Activated CD4-positive, alpha-beta T cell treated with anti-CD3 and anti-CD28 coated beads for 48 hours (primary cell): ENCODE data around the gene SCAMP5.

ENCODE experiments used
- DNase-seq: peaks from one replicate; pipeline ENCODE4 v3.0.0-alpha.2; 2020

Gene SCAMP5

GRCh38 chr15:75049392-75049791 lies 54.0 kb downstream of the SCAMP5 start:
- no peak for DNase-seq

- DNase-seq: no peak
Observed at GRCh38 chr15:75050283-75050682, 54.9 kb downstream of the SCAMP5 start.

GRCh38 chr15:75051191-75051608 lies 55.8 kb downstream of the SCAMP5 start:
- DNase-seq: no peak

- DNase-seq: no peak
Observed at GRCh38 chr15:75051711-75052110, 56.3 kb downstream of the SCAMP5 start.

GRCh38 chr15:75052972-75053747 lies 57.8 kb downstream of the SCAMP5 start:
- DNase-seq: no peak

- DNase-seq: no peak
Observed at GRCh38 chr15:75053748-75054125, 58.4 kb downstream of the SCAMP5 start.

- no peak for DNase-seq
Observed at GRCh38 chr15:75054172-75054897, 59.0 kb downstream of the SCAMP5 start.

- DNase-seq: no peak
Observed at GRCh38 chr15:75056036-75056435, 60.7 kb downstream of the SCAMP5 start.

GRCh38 chr15:75058127-75058905 lies 63.0 kb downstream of the SCAMP5 start:
- no peak for DNase-seq

GRCh38 chr15:75059607-75060006 lies 64.2 kb downstream of the SCAMP5 start:
- no peak for DNase-seq

GRCh38 chr15:75061272-75061671 lies 65.9 kb downstream of the SCAMP5 start:
- no peak for DNase-seq

GRCh38 chr15:75062706-75063105 lies 67.3 kb downstream of the SCAMP5 start:
- DNase-seq: no peak

- no peak for DNase-seq
Observed at GRCh38 chr15:75063338-75063737, 68.0 kb downstream of the SCAMP5 start.

- DNase-seq: no peak
Observed at GRCh38 chr15:75063889-75064288, 68.5 kb downstream of the SCAMP5 start.

- no peak for DNase-seq
Observed at GRCh38 chr15:75064846-75065245, 69.5 kb downstream of the SCAMP5 start.

- no peak for DNase-seq
Observed at GRCh38 chr15:75065467-75065850, 70.1 kb downstream of the SCAMP5 start.

GRCh38 chr15:75065851-75066509 lies 70.6 kb downstream of the SCAMP5 start:
- DNase-seq: no peak

GRCh38 chr15:75067123-75067830 lies 71.9 kb downstream of the SCAMP5 start:
- peak; percentile 52 for DNase-seq

GRCh38 chr15:75068748-75069147 lies 73.4 kb downstream of the SCAMP5 start:
- no peak for DNase-seq

- no peak for DNase-seq
Observed at GRCh38 chr15:75069301-75069925, 74.0 kb downstream of the SCAMP5 start.

- DNase-seq: no peak
Observed at GRCh38 chr15:75070674-75071073, 75.3 kb downstream of the SCAMP5 start.
